HCT116 (cell line): ENCODE results near the gene TENM3. TPM values are rescaled to one million over a fixed set of nuclear protein-coding genes. Genes with fewer than 3 reads are reported as not detected.

Source experiments
- ATAC-seq: fragments of 200-7000 bp; cut with Tn5 transposase; 2 replicates; pipeline ENCODE4 v1.9.1; 2020; ENCODE audit warnings: mild to moderate bottlenecking, moderate library complexity
- BruUV-seq: library from RNA; stranded (reverse); fragments of 400-500 nt; replicated peaks from 2 replicates; lab custom pipeline; 2021; lab: Mats Ljungman, UMichigan
- CTCF ChIA-PET: fragments of 300-600 bp; sonication (Branson Sonifier 250); formaldehyde crosslinking; loops from one replicate; lab custom pipeline; 2021; ENCODE audit warnings: antibody characterized with exemption; lab: Charles Lee
- POLR2A ChIA-PET: fragments of 300-600, 350-600 bp; sonication (Branson Sonifier 250); formaldehyde crosslinking; loops from one replicate; lab custom pipeline; 2021; ENCODE audit warnings: antibody characterized with exemption; lab: Charles Lee
- RAD21 ChIA-PET, 2 experiments: fragments of 300-600 bp; sonication (Branson Sonifier 250); formaldehyde crosslinking; loops; one replicate each; lab custom pipeline; 2023; ENCODE audit warnings: low total read pairs in 2 of 2; ENCODE audit not compliant: uncharacterized antibody in 2 of 2, unreplicated experiment in 2 of 2, low non-redundant PET in 1 of 2; lab: Charles Lee
- DNase-seq: peaks from one replicate; pipeline ENCODE4 v3.0.0-alpha.2; 2010; ENCODE audit warnings: low read depth, low spot score
- H2AFZ ChIP-seq: fragments of 200-600 bp; shearing (Covaris generic), sonication (generic); 2 replicates; pipeline ENCODE4 v1.6.1; 2017; ENCODE audit warnings: low read depth, mixed run types, mixed read lengths, antibody characterized with exemption, low read length; ENCODE audit not compliant: poor library complexity, severe bottlenecking
- H3K27ac ChIP-seq: 2 replicates; pipeline ENCODE4 v1.5.1; 2012; ENCODE audit warnings: low read depth, low read length
- H3K27me3 ChIP-seq: fragments of 200-600 bp; sonication (generic); 2 replicates; pipeline ENCODE4 v1.6.1; 2016; ENCODE audit warnings: mixed run types, low read length, mixed read lengths; ENCODE audit not compliant: insufficient read depth
- H3K36me3 ChIP-seq, 2 experiments: fragments of 200-500 bp in 1 of 2; fragments of 200-600 bp in 1 of 2; sonication (Bioruptor generic) in 1 of 2; sonication (generic) in 1 of 2; 2 replicates each; pipeline versions ENCODE4 v1.5.1 to v1.6.1; 2014 to 2016; ENCODE audit warnings: low read length in 2 of 2, inconsistent platforms in 1 of 2, mixed read lengths in 1 of 2, mixed run types in 1 of 2; ENCODE audit not compliant: insufficient read depth in 2 of 2, control insufficient read depth in 1 of 2
- H3K4me1 ChIP-seq, 2 experiments: fragments of 200-600 bp in 1 of 2; sonication (generic) in 1 of 2; 2 replicates each; pipeline versions ENCODE4 v1.5.1 to v1.6.1; 2012 to 2017; ENCODE audit warnings: low read length in 2 of 2, inconsistent platforms in 1 of 2, mild to moderate bottlenecking in 1 of 2, mixed read lengths in 1 of 2, mixed run types in 1 of 2, moderate library complexity in 1 of 2; ENCODE audit not compliant: insufficient read depth in 2 of 2, control insufficient read depth in 1 of 2
- H3K4me2 ChIP-seq: fragments of 200-600 bp; sonication (generic); 2 replicates; pipeline ENCODE4 v1.6.1; 2017; ENCODE audit warnings: mixed run types, low read length, mixed read lengths
- H3K4me3 ChIP-seq, 2 experiments: fragments of 200-600 bp in 1 of 2; sonication (generic) in 1 of 2; replicated peaks in 1 of 2; 2 replicates each; pipeline ENCODE4 v1.5.1; 2011 to 2016; ENCODE audit warnings: low read length in 2 of 2, control low read depth in 1 of 2, low read depth in 1 of 2, mild to moderate bottlenecking in 1 of 2, mixed read lengths in 1 of 2, mixed run types in 1 of 2
- H3K79me2 ChIP-seq: fragments of 200-600 bp; sonication (generic); 2 replicates; pipeline ENCODE4 v1.6.1; 2017; ENCODE audit warnings: mild to moderate bottlenecking, mixed run types, low read length, moderate library complexity, mixed read lengths; ENCODE audit not compliant: insufficient read depth
- H3K9ac ChIP-seq: fragments of 200-600 bp; sonication (generic); 2 replicates; pipeline ENCODE4 v1.6.1; 2016; ENCODE audit warnings: low read length, mixed read lengths
- H3K9me2 ChIP-seq: fragments of 200-600 bp; sonication (generic), shearing (Covaris generic); 2 replicates; pipeline ENCODE4 v1.6.1; 2017; ENCODE audit warnings: mixed run types, mild to moderate bottlenecking, moderate library complexity; ENCODE audit not compliant: insufficient read depth
- H3K9me3 ChIP-seq, 2 experiments: fragments of 200-500 bp in 1 of 2; fragments of 200-600 bp in 1 of 2; sonication (Bioruptor generic) in 1 of 2; sonication (generic) in 1 of 2; 2 replicates each; pipeline ENCODE4 v1.6.1; 2014 to 2017; ENCODE audit warnings: low read length in 2 of 2, mixed read lengths in 2 of 2, inconsistent platforms in 1 of 2, low read depth in 1 of 2, mild to moderate bottlenecking in 1 of 2, mixed run types in 1 of 2, moderate library complexity in 1 of 2; ENCODE audit not compliant: control insufficient read depth in 1 of 2, insufficient read depth in 1 of 2
- H4K20me1 ChIP-seq: fragments of 200-600 bp; sonication (generic), shearing (Covaris generic); 2 replicates; pipeline ENCODE4 v1.6.1; 2017; ENCODE audit warnings: mixed run types, mild to moderate bottlenecking, moderate library complexity; ENCODE audit not compliant: insufficient read depth
- CEBPB ChIP-seq: IDR thresholded peaks from 2 replicates; pipeline ENCODE4 v1.6.1; 2012; ENCODE audit warnings: low read depth
- EGR1 ChIP-seq: IDR thresholded peaks from 2 replicates; pipeline ENCODE4 v1.6.1; 2012; ENCODE audit warnings: low read depth
- EZH2phosphoT487 ChIP-seq: fragments of 200-600 bp; IDR thresholded peaks from 2 replicates; pipeline ENCODE4 v1.6.1; 2018; ENCODE audit warnings: antibody characterized with exemption, borderline replicate concordance
- FOSL1 ChIP-seq: IDR thresholded peaks from 2 replicates; pipeline ENCODE4 v1.6.1; 2012; ENCODE audit warnings: low read depth
- JUND ChIP-seq: IDR thresholded peaks from 2 replicates; pipeline ENCODE4 v1.6.1; 2012
- POLR2AphosphoS5 ChIP-seq: IDR thresholded peaks from 2 replicates; pipeline ENCODE4 v1.6.1; 2011; ENCODE audit warnings: mild to moderate bottlenecking, low read depth, low read length, moderate library complexity
- RAD21 ChIP-seq: IDR thresholded peaks from 2 replicates; pipeline ENCODE4 v1.6.1; 2012; ENCODE audit warnings: low read depth, mild to moderate bottlenecking
- SIN3A ChIP-seq: IDR thresholded peaks from 2 replicates; pipeline ENCODE4 v1.6.1; 2012; ENCODE audit warnings: low read depth
- YY1 ChIP-seq: IDR thresholded peaks from 2 replicates; pipeline ENCODE4 v1.6.1; 2011; ENCODE audit warnings: low read length, low read depth, moderate library complexity, mild to moderate bottlenecking; ENCODE audit not compliant: insufficient replicate concordance; ENCODE audit errors: extremely low read depth
- intact Hi-C: fragments of 100-400 bp; cut with micrococcal nuclease; formaldehyde crosslinking; loops from 2 replicates; pipeline ENCODE4 v1.10.0; 2022
- total RNA-seq: library from RNA; stranded (reverse); gene quantifications from one replicate; pipeline ENCODE4 v1.2.1, GENCODE V29; 2021; ENCODE audit not compliant: unreplicated experiment
- TF ChIP-seq, protein P1 (sequence below): IDR thresholded peaks from 2 replicates; pipeline ENCODE4 v1.6.1; 2012
- TF ChIP-seq, protein P2 (sequence below), 3 experiments: fragments of 200-600 bp in 1 of 3; sonication (generic) in 1 of 3; IDR thresholded peaks in 2 of 3; conservative IDR thresholded peaks in 1 of 3; 2 replicates each; pipeline ENCODE4 v1.5.1; 2012 to 2017; ENCODE audit warnings: low read depth in 2 of 3, low read length in 2 of 3, antibody characterized with exemption in 1 of 3, borderline replicate concordance in 1 of 3, control low read depth in 1 of 3, mild to moderate bottlenecking in 1 of 3, mixed read lengths in 1 of 3, mixed run types in 1 of 3, moderate library complexity in 1 of 3; ENCODE audit not compliant: insufficient read depth in 1 of 3
- TF ChIP-seq, protein P3 (sequence below): IDR thresholded peaks from 2 replicates; pipeline ENCODE4 v1.6.1; 2012; ENCODE audit warnings: low read depth

TENM3 gene
- total RNA-seq, 1 experiment from 2014 or later, result 0.54 TPM

DNA sequence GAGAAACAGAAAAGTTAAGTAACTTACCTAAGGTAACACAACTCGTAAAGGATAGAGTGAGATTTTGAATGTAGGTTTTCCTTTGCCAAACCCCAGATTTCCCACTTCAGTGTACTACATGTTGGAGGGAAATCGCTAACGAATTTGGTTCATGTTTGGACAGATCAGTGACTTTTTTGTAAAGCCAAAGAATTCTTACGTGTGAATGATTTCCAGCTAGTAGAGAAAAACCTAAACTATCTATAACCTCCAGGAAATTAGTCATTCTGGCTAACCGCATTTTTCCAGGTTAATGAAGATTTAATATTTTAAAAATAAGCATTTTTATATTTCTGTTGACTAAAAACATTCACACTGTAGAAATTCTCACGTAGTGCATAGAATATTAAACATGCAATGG, 7.2 kb downstream of the TENM3 start:
- no peaks in the 10 kb centered on the region for H3K4me1 ChIP-seq
- RAD21 ChIA-PET, result no interaction called here
- no peak overlapping the region for H2AFZ ChIP-seq
- DNase-seq, result no peak
- no peak overlapping the region for H3K4me3 ChIP-seq
- H3K36me3 ChIP-seq, result no peaks in the 10 kb centered on the region
- no peak overlapping the region for H3K4me2 ChIP-seq
- POLR2A ChIA-PET, result no interaction called here
- intact Hi-C loops, result no loop called here
- BruUV-seq, result no TSS peak
- H3K9me2 ChIP-seq, result no peaks in the 10 kb centered on the region
- H3K27me3 ChIP-seq, result no peaks in the 10 kb centered on the region
- no peak overlapping the region for H3K27ac ChIP-seq
- no peaks in the 10 kb centered on the region for H3K79me2 ChIP-seq
- no peak overlapping the region for H3K9ac ChIP-seq
- CTCF ChIA-PET, result no interaction called here
- H4K20me1 ChIP-seq, result no peaks in the 10 kb centered on the region
- TF ChIP-seq EGR1 (no peak), RAD21 (no peak), SIN3A (no peak), JUND (no peak), CEBPB (no peak), YY1 (no peak), POLR2AphosphoS5 (no peak), EZH2phosphoT487 (no peak), FOSL1 (no peak)
- TF ChIP-seq, protein P1, sequence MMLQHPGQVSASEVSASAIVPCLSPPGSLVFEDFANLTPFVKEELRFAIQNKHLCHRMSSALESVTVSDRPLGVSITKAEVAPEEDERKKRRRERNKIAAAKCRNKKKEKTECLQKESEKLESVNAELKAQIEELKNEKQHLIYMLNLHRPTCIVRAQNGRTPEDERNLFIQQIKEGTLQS, result no peak
- TF ChIP-seq, protein P2, sequence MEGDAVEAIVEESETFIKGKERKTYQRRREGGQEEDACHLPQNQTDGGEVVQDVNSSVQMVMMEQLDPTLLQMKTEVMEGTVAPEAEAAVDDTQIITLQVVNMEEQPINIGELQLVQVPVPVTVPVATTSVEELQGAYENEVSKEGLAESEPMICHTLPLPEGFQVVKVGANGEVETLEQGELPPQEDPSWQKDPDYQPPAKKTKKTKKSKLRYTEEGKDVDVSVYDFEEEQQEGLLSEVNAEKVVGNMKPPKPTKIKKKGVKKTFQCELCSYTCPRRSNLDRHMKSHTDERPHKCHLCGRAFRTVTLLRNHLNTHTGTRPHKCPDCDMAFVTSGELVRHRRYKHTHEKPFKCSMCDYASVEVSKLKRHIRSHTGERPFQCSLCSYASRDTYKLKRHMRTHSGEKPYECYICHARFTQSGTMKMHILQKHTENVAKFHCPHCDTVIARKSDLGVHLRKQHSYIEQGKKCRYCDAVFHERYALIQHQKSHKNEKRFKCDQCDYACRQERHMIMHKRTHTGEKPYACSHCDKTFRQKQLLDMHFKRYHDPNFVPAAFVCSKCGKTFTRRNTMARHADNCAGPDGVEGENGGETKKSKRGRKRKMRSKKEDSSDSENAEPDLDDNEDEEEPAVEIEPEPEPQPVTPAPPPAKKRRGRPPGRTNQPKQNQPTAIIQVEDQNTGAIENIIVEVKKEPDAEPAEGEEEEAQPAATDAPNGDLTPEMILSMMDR (IDR thresholded peaks at IDR 0.05 in 2 of 3, conservative IDR thresholded peaks at IDR 0.05 in 1 of 3; ENCODE audit: borderline replicate concordance in 1 of 3, insufficient read depth in 1 of 3, low read depth in 2 of 3, low read length in 2 of 3), result no peak
- TF ChIP-seq, protein P3, sequence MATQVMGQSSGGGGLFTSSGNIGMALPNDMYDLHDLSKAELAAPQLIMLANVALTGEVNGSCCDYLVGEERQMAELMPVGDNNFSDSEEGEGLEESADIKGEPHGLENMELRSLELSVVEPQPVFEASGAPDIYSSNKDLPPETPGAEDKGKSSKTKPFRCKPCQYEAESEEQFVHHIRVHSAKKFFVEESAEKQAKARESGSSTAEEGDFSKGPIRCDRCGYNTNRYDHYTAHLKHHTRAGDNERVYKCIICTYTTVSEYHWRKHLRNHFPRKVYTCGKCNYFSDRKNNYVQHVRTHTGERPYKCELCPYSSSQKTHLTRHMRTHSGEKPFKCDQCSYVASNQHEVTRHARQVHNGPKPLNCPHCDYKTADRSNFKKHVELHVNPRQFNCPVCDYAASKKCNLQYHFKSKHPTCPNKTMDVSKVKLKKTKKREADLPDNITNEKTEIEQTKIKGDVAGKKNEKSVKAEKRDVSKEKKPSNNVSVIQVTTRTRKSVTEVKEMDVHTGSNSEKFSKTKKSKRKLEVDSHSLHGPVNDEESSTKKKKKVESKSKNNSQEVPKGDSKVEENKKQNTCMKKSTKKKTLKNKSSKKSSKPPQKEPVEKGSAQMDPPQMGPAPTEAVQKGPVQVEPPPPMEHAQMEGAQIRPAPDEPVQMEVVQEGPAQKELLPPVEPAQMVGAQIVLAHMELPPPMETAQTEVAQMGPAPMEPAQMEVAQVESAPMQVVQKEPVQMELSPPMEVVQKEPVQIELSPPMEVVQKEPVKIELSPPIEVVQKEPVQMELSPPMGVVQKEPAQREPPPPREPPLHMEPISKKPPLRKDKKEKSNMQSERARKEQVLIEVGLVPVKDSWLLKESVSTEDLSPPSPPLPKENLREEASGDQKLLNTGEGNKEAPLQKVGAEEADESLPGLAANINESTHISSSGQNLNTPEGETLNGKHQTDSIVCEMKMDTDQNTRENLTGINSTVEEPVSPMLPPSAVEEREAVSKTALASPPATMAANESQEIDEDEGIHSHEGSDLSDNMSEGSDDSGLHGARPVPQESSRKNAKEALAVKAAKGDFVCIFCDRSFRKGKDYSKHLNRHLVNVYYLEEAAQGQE, result no peak
- no peaks in the 10 kb centered on the region for H3K9me3 ChIP-seq
- no peak for ATAC-seq
